Right atrium auricular region (tissue), 2 donors: ENCODE results near the gene RAB26. TPM values are rescaled to one million over a fixed set of nuclear protein-coding genes. Genes with fewer than 3 reads are reported as not detected.

Source experiments
- DNase-seq: peaks from one replicate; pipeline ENCODE4 v3.0.0-alpha.2; 2019; ENCODE audit warnings: low spot score
- H3K27ac ChIP-seq, 2 donors: fragments of 200-600 bp; sonication (generic); 1 replicate in 1 of 2; 2 replicates in 1 of 2; pipeline ENCODE4 v1.5.1; 2016 to 2019
- H3K27me3 ChIP-seq, 2 donors: fragments of 200-600 bp; sonication (generic); one replicate each; pipeline versions ENCODE4 v1.5.1 to v1.6.0; 2017 to 2019
- H3K36me3 ChIP-seq: fragments of 200-600 bp; sonication (generic); one replicate; pipeline ENCODE4 v1.5.1; 2016
- H3K4me1 ChIP-seq, 2 donors: fragments of 200-600 bp; sonication (generic); one replicate each; pipeline versions ENCODE4 v1.5.1 to v1.6.0; 2017 to 2019
- H3K4me3 ChIP-seq, 2 donors: fragments of 200-600 bp; sonication (generic); 1 replicate in 1 of 2; 2 replicates in 1 of 2; pipeline ENCODE4 v1.5.1; 2017 to 2019; ENCODE audit warnings: mild to moderate bottlenecking in 1 of 2, moderate library complexity in 1 of 2
- H3K9me3 ChIP-seq, 2 donors: fragments of 200-600 bp; sonication (generic); one replicate each; pipeline ENCODE4 v1.5.1; 2019
- CTCF ChIP-seq, 2 donors: fragments of 200-600 bp; sonication (generic); IDR thresholded peaks; one replicate each; pipeline ENCODE4 v1.5.1; 2019; ENCODE audit warnings: antibody characterized with exemption in 2 of 2
- total RNA-seq, 2 donors: library from RNA; depleted of rRNA; stranded (reverse); fragments of >200 nt; gene quantifications; one replicate each; pipeline ENCODE4 v1.1.0, GENCODE V29; 2016

RAB26 gene
- total RNA-seq, 2 donors from 2014 or later: 0.31 to 1.4 TPM

- no peak for TF ChIP-seq CTCF (IDR thresholded peaks at IDR 0.05)
- no peaks in the 10 kb centered on the region for H3K4me1 ChIP-seq
- no peak overlapping the region for H3K27ac ChIP-seq
- H3K9me3 ChIP-seq: no peaks in the 10 kb centered on the region
- H3K4me3 ChIP-seq: no peak overlapping the region
- peaks cover 9% of the 10 kb centered on the region for H3K36me3 ChIP-seq
- H3K27me3 ChIP-seq: no peaks in the 10 kb centered on the region
- DNase-seq: no peak
These were observed 32.0 kb downstream of the RAB26 start for GRCh38 chr16:2180461-2180860.

GRCh38 chr16:2180962-2181923 lies 32.8 kb downstream of the RAB26 start:
- Histone ChIP-seq H3K4me3 (no peak overlapping the region), H3K36me3 (peaks cover 2% of the 10 kb centered on the region), H3K9me3 (no peaks in the 10 kb centered on the region), H3K27ac (no peak overlapping the region), H3K4me1 (no peaks in the 10 kb centered on the region), H3K27me3 (no peaks in the 10 kb centered on the region)
- no peak for TF ChIP-seq CTCF (IDR thresholded peaks at IDR 0.05)
- no peak for DNase-seq

- no peak for TF ChIP-seq CTCF (IDR thresholded peaks at IDR 0.05)
These were observed 33.5 kb downstream of the RAB26 start for GRCh38 chr16:2181952-2182351.

GRCh38 chr16:2183671-2184070 lies 35.2 kb downstream of the RAB26 start:
- Histone ChIP-seq H3K27me3 (no peaks in the 10 kb centered on the region), H3K27ac (no peak overlapping the region), H3K36me3 (no peaks in the 10 kb centered on the region), H3K9me3 (no peaks in the 10 kb centered on the region), H3K4me3 (no peak overlapping the region), H3K4me1 (no peaks in the 10 kb centered on the region)
- no peak for DNase-seq
- TF ChIP-seq CTCF (IDR thresholded peaks at IDR 0.05): no peak

More at GRCh38 chr16:2181952-2182351, 33.5 kb downstream of the RAB26 start:
- Histone ChIP-seq H3K36me3 (no peaks in the 10 kb centered on the region), H3K4me1 (no peaks in the 10 kb centered on the region), H3K9me3 (no peaks in the 10 kb centered on the region), H3K27ac (no peak overlapping the region), H3K27me3 (no peaks in the 10 kb centered on the region), H3K4me3 (no peak overlapping the region)
- DNase-seq: no peak

- H3K36me3 ChIP-seq: no peaks in the 10 kb centered on the region
- no peak for TF ChIP-seq CTCF (IDR thresholded peaks at IDR 0.05)
- H3K9me3 ChIP-seq: no peaks in the 10 kb centered on the region
These were observed 35.9 kb downstream of the RAB26 start for GRCh38 chr16:2184346-2184745.

More at GRCh38 chr16:2184346-2184745, 35.9 kb downstream of the RAB26 start:
- H3K27ac ChIP-seq: no peak overlapping the region
- no peak overlapping the region for H3K4me3 ChIP-seq
- no peaks in the 10 kb centered on the region for H3K4me1 ChIP-seq
- DNase-seq: no peak
- no peaks in the 10 kb centered on the region for H3K27me3 ChIP-seq
